Neural progenitor cell (in vitro differentiated cells): ENCODE data around the gene ZBP1.

Source experiments
- CTCF ChIP-seq: fragments of 200-600 bp; sonication (generic); IDR thresholded peaks from 2 replicates; pipeline ENCODE4 v1.5.1; 2017; ENCODE audit warnings: antibody characterized with exemption, mild to moderate bottlenecking
- EZH2 ChIP-seq: fragments of 200-600 bp; sonication (generic); IDR thresholded peaks from 2 replicates; pipeline ENCODE4 v1.6.1; 2017; ENCODE audit warnings: antibody characterized with exemption, mild to moderate bottlenecking, moderate library complexity

DNA sequence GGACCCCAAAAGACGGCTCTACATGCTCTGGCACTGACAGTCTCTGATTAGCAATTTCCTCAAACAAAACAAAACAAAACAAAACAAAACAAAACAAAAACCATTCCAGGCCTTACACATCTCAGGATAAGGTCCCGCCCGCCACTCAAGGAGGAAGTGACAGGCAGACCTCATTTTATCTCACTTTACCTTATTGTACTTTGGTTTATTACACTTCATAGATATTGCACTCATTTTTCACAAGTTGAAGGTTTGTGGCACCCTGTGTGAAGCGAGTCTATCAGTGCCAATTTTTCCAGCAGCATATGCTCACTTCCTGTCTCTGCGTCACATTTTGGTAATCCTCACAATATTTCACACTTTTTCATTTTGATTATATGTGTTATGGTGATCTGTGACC is 15.2 kb downstream of the ZBP1 start:
- no peak for TF ChIP-seq CTCF
- TF ChIP-seq EZH2: no peak
